ENCODE data around the gene TBX21. TPM values are rescaled to one million over a fixed set of nuclear protein-coding genes. Genes with fewer than 3 reads are reported as not detected.

The TBX21 gene
- total RNA-seq, 2 donors from 2014 or later = 1.8 TPM; not detected in 1

DNA sequence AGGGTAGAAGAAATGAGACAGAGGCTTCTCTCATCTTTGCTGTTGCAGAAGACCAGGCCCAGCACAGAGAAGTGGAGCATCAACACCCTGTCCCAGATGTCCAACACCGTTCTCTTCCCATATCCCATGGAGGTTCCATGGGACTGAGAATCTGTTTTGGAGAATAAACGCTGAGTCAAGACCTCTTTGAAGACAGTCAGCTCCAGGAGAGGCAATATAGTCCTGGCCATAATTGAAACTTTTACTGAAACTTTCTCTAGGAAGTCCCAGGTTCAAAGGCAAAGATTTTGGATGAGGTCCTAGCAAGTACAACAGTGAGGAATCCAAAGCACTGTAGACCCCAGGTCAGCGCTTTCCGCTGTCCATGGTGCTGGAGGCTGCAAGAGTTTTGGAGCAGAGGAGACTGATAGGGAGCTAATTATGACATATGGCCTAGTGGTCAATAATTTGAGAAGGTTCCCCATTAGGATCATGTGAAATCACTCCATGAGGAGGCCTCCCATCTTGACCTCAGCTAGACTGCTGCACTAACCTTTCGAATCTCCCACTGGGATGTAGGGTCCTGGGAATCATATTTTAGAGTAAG is 52.6 kb downstream of the TBX21 start:
- Histone ChIP-seq H3K27ac (no peak overlapping the region), H3K36me3 (no peaks in the 10 kb centered on the region), H3K27me3 (replicated peaks; ENCODE audit: insufficient read depth) (peaks cover 8% of the 10 kb centered on the region), H3K4me1 (ENCODE audit: control insufficient read depth in 1 of 2, low read depth in 2 of 2) (peaks cover 2 to 10% of the 10 kb centered on the region in 2 donors), H3K4me3 (no peak overlapping the region), H3K9me3 (no peaks in the 10 kb centered on the region)
- ATAC-seq (ENCODE audit: insufficient number of reproducible peaks, low FRiP score, low read depth) = no peak
- TF ChIP-seq, protein P1, sequence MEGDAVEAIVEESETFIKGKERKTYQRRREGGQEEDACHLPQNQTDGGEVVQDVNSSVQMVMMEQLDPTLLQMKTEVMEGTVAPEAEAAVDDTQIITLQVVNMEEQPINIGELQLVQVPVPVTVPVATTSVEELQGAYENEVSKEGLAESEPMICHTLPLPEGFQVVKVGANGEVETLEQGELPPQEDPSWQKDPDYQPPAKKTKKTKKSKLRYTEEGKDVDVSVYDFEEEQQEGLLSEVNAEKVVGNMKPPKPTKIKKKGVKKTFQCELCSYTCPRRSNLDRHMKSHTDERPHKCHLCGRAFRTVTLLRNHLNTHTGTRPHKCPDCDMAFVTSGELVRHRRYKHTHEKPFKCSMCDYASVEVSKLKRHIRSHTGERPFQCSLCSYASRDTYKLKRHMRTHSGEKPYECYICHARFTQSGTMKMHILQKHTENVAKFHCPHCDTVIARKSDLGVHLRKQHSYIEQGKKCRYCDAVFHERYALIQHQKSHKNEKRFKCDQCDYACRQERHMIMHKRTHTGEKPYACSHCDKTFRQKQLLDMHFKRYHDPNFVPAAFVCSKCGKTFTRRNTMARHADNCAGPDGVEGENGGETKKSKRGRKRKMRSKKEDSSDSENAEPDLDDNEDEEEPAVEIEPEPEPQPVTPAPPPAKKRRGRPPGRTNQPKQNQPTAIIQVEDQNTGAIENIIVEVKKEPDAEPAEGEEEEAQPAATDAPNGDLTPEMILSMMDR (IDR thresholded peaks at IDR 0.05) = no peak
- no peak for DNase-seq (ENCODE audit: low spot score)

DNA sequence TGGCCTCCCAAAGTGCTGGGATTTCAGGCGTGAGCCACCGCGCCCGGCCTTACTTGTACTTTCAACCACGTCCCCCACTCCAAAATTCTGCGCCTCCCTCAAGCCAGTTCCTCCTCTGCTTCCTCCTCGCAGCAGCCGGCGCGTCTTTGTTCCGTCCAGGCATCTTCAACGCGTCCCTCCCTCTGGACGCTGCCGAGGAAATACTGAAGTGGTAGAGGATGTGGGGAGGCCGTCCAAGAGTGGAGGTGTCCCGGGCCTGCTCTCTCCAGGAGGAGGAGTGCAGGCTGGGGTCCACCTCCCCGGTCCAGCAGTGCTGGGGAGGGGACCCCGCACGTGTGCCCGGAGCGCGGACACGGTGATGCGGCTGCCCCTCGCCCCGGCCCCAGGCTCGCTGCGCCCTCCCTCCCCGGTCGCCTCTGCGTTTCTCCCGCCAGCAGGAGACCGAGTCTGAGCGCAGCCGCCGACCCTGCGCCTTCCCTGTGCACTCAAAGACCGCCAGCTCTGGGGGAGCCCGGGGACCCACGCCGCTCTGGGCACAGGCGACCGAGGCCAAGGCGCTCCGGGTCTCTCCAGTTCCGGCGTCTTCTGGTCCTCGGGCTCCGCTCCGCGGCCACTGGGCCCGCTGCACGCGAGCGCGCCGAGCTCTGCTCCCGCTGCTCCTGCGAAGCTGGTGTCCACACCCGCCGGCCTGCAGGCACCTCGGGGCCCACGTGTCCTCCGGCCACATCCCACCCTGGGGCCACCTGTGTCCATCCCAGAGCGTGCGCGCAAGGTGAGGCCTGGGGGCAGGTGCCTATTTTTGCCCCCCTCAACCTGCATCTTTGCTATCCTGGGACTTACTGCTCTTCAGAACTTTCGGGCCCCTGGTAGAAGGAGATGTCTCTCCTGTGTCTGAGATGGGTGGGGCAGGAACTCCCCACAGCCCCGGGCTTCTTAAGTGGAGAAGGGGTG is 56.9 kb downstream of the TBX21 start:
- peaks cover 2 to 10% of the 10 kb centered on the region in 2 donors for H3K4me1 ChIP-seq (ENCODE audit: control insufficient read depth in 1 of 2, low read depth in 2 of 2)
- H3K9me3 ChIP-seq = no peaks in the 10 kb centered on the region
- no peak for DNase-seq (ENCODE audit: low spot score)
- H3K27ac ChIP-seq = no peak overlapping the region
- no peak for ATAC-seq (ENCODE audit: insufficient number of reproducible peaks, low FRiP score, low read depth)
- TF ChIP-seq, protein P1 (IDR thresholded peaks at IDR 0.05) = peak; percentile 58
- no peaks in the 10 kb centered on the region for H3K36me3 ChIP-seq
- H3K27me3 ChIP-seq (replicated peaks; ENCODE audit: insufficient read depth) = peaks cover 15% of the 10 kb centered on the region
- peak overlapping the region; percentile 64 for H3K4me3 ChIP-seq

DNA sequence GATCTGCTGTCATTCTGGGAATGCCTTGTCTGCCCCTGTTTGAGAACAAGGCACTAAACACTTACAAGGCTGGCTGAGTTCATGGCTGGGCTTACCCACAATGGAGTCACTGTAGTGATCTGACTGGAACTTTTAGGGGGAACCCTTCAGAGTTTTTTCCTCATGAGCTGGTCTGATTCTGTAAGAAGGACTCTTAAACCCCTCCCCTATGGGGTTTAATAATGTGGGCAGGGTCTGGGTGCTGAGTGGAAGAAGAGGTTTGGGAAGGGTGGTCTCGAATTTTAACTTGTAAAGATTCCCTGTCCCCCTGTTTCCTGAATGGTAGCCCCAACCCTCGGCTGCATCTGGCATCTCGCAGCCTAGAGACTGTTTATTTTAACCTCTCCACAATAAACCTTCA is 58.0 kb downstream of the TBX21 start:
- Histone ChIP-seq H3K27me3 (replicated peaks; ENCODE audit: insufficient read depth) (peaks cover 15% of the 10 kb centered on the region), H3K9me3 (no peaks in the 10 kb centered on the region), H3K4me3 (no peak overlapping the region), H3K4me1 (ENCODE audit: control insufficient read depth in 1 of 2, low read depth in 2 of 2) (peaks cover 2 to 10% of the 10 kb centered on the region in 2 donors), H3K36me3 (no peaks in the 10 kb centered on the region), H3K27ac (no peak overlapping the region)
- ATAC-seq (ENCODE audit: insufficient number of reproducible peaks, low FRiP score, low read depth) = no peak
- DNase-seq (ENCODE audit: low spot score) = no peak
- TF ChIP-seq, protein P1 (IDR thresholded peaks at IDR 0.05) = no peak

DNA sequence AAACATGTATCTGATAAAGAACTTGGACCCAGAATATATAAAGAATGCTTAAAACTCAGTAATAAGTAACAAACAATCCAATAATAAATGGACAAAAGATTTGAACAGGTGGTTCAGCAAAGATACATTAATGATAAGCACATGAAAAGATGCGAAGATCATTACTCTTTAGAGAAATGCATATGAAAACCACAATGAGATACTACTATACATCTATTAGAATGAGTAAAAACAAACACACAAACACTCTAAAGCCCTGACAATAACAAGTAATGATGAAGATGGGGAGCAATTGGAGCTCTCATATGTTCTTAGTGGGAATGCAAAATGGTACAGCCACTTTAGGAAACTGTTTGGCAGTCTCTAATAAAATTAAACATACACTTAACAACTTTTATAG is 59.4 kb downstream of the TBX21 start:
- H3K9me3 ChIP-seq = no peaks in the 10 kb centered on the region
- DNase-seq (ENCODE audit: low spot score) (no peak), ATAC-seq (ENCODE audit: insufficient number of reproducible peaks, low FRiP score, low read depth) (no peak)
- H3K27me3 ChIP-seq (replicated peaks; ENCODE audit: insufficient read depth) = peaks cover 15% of the 10 kb centered on the region
- no peak overlapping the region for H3K4me3 ChIP-seq
- no peaks in the 10 kb centered on the region for H3K36me3 ChIP-seq
- peaks cover 2 to 10% of the 10 kb centered on the region in 2 donors for H3K4me1 ChIP-seq (ENCODE audit: control insufficient read depth in 1 of 2, low read depth in 2 of 2)
- no peak overlapping the region for H3K27ac ChIP-seq
- TF ChIP-seq, protein P1 (IDR thresholded peaks at IDR 0.05) = no peak

DNA sequence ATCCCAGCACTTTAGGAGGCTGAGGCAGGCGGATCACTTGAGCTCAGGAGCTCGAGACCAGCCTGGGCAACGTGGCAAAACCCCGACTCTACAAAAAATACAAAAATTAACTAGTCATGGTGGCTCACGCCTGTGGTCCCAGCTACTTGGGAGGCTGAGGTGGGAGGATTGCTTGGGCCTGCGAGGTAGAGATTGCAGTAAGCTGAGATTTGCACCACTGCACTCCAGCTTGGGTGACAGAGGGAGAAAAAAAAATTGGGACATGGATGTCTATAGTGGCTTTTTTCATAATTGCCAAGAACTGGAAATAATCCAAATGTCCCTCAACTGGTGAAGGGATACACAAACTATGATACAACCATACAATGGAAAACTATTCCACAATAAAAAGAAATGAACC is 59.9 kb downstream of the TBX21 start:
- no peak for ATAC-seq (ENCODE audit: insufficient number of reproducible peaks, low FRiP score, low read depth)
- no peak for DNase-seq (ENCODE audit: low spot score)
- H3K27me3 ChIP-seq (replicated peaks; ENCODE audit: insufficient read depth) = peaks cover 15% of the 10 kb centered on the region

More for the DNA sequence above, 59.9 kb downstream of the TBX21 start:
- Histone ChIP-seq H3K36me3 (no peaks in the 10 kb centered on the region), H3K27ac (no peak overlapping the region), H3K4me3 (no peak overlapping the region), H3K4me1 (ENCODE audit: control insufficient read depth in 1 of 2, low read depth in 2 of 2) (peaks cover 2 to 10% of the 10 kb centered on the region in 2 donors), H3K9me3 (no peaks in the 10 kb centered on the region)
- TF ChIP-seq, protein P1 (IDR thresholded peaks at IDR 0.05) = no peak
